Stomach (tissue), 9 donors: ENCODE data around the gene IL1RL2. TPM values are rescaled to one million over a fixed set of nuclear protein-coding genes. Genes with fewer than 3 reads are reported as not detected.

Source experiments
- DNase-seq, 2 donors: peaks; one replicate each; pipeline versions ENCODE4 v3.0.0 to v3.0.0-alpha.2; 2013 to 2019
- H3K27ac ChIP-seq, 5 donors: fragments of 200-600 bp in 4 of 5; sonication (generic) in 4 of 5; one replicate each; pipeline ENCODE4 v1.5.1; 2013 to 2019; ENCODE audit warnings: mild to moderate bottlenecking in 1 of 5, moderate library complexity in 1 of 5
- H3K27me3 ChIP-seq, 3 donors: fragments of 200-600 bp; sonication (generic); one replicate each; pipeline ENCODE4 v1.5.1; 2017 to 2019; ENCODE audit warnings: mixed run types in 1 of 3
- H3K36me3 ChIP-seq, 4 donors: fragments of 200-600 bp; sonication (generic); 1 replicate in 3 of 4; 2 replicates in 1 of 4; pipeline ENCODE4 v1.5.1; 2016 to 2019
- H3K4me1 ChIP-seq, 4 donors: fragments of 200-600 bp; sonication (generic); one replicate each; pipeline ENCODE4 v1.5.1; 2016 to 2019
- H3K4me3 ChIP-seq, 4 donors: fragments of 200-600 bp; sonication (generic) in 3 of 4; one replicate each; pipeline ENCODE4 v1.5.1; 2016 to 2019; ENCODE audit warnings: mild to moderate bottlenecking in 1 of 4
- H3K9me3 ChIP-seq, 4 donors: fragments of 200-600 bp; sonication (generic); one replicate each; pipeline ENCODE4 v1.5.1; 2016 to 2019
- EP300 ChIP-seq: sonication (generic); formaldehyde crosslinking; IDR thresholded peaks from one replicate; pipeline ENCODE4 v1.6.1; 2017; ENCODE audit warnings: antibody characterized with exemption
- POLR2A ChIP-seq, 4 donors: fragments of 450-650 bp; IDR thresholded peaks; one replicate each; pipeline ENCODE4 v1.6.1; 2016; ENCODE audit warnings: antibody characterized with exemption in 4 of 4, control low read depth in 2 of 4, mild to moderate bottlenecking in 1 of 4, moderate library complexity in 1 of 4
- POLR2AphosphoS5 ChIP-seq, 3 donors: sonication (generic); formaldehyde crosslinking; IDR thresholded peaks; one replicate each; pipeline ENCODE4 v1.6.1; 2016; ENCODE audit warnings: antibody characterized with exemption in 3 of 3
- WGBS, 5 donors: extraction: QIAGEN DNeasy Blood & Tissue Kit in 3 of 5; methylation state at CpG; one replicate each; pipeline versions ENCODE4 v1.1.5 to v1.1.7; 2013 to 2018; 5-methylcytosine and 5-hydroxymethylcytosine counted together
- intact Hi-C: fragments of 100-400 bp; cut with DNase I; formaldehyde crosslinking; loops from one replicate; pipeline ENCODE4 v1.15.1; 2023; ENCODE audit warnings: low total_unique reads
- polyA plus RNA-seq, 3 donors: library from polyadenylated mRNA; stranded (reverse); fragments of 200-250 nt; gene quantifications; one replicate each; pipeline ENCODE4 v1.2.3, GENCODE V29; 2013
- total RNA-seq, 5 donors: library from RNA; depleted of rRNA; stranded (reverse); fragments of >200 nt; gene quantifications; one replicate each; pipeline versions ENCODE4 v1.1.0 to v1.2.3, GENCODE V29; 2014 to 2016
- TF ChIP-seq, protein P1 (sequence below), 7 experiments: fragments of 450-650 bp in 4 of 7; fragments of 200-600 bp in 3 of 7; sonication (generic) in 3 of 7; IDR thresholded peaks; one replicate each; pipeline ENCODE4 v1.5.1; 2016 to 2019; ENCODE audit warnings: antibody characterized with exemption in 7 of 7, control low read depth in 2 of 7, mild to moderate bottlenecking in 1 of 7
- donor health status: healthy with polysubstance abuse.
- donor health status: Bipolar disorder and iron deficiency.
- donor health status: healthy.

IL1RL2 gene
- total and polyA plus RNA-seq, 8 donors, result 0.61 to 4.3 (median 2.4) TPM; not detected in 2

DNA sequence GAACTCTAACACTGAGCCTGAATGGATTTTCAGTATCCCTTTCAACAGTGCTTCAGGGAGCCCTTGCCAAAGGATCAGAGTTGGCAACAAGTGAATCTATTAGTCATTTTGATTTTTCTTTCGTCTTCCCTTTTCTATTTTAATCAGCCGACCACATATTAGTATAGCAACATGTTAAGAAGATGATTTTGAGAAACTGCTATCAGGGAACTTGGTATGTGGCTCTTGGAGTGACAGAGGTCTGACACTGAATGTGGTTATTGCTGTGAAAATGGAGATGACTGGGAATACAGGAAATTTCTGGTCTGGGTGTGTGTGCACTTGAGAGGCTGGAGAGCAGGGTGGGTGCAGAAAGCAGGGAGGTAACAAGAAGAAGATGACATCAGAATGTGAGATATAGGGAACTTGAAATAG is 95.9 kb downstream of the IL1RL2 start:
- Histone ChIP-seq H3K36me3 (no peaks in the 10 kb centered on the region), H3K27me3 (peaks cover 0 to 2% (median 0%) of the 10 kb centered on the region in 3 donors), H3K4me3 (no peak overlapping the region), H3K4me1 (no peaks in the 10 kb centered on the region), H3K9me3 (no peaks in the 10 kb centered on the region), H3K27ac (no peak overlapping the region)
- WGBS, 5 donors, result 52 to 71% (median 66%) methylated on average over 2 of the region's 2 CpGs
- TF ChIP-seq POLR2A (IDR thresholded peaks at IDR 0.05) (no peak), POLR2AphosphoS5 (IDR thresholded peaks at IDR 0.05) (no peak)
- TF ChIP-seq, protein P1, sequence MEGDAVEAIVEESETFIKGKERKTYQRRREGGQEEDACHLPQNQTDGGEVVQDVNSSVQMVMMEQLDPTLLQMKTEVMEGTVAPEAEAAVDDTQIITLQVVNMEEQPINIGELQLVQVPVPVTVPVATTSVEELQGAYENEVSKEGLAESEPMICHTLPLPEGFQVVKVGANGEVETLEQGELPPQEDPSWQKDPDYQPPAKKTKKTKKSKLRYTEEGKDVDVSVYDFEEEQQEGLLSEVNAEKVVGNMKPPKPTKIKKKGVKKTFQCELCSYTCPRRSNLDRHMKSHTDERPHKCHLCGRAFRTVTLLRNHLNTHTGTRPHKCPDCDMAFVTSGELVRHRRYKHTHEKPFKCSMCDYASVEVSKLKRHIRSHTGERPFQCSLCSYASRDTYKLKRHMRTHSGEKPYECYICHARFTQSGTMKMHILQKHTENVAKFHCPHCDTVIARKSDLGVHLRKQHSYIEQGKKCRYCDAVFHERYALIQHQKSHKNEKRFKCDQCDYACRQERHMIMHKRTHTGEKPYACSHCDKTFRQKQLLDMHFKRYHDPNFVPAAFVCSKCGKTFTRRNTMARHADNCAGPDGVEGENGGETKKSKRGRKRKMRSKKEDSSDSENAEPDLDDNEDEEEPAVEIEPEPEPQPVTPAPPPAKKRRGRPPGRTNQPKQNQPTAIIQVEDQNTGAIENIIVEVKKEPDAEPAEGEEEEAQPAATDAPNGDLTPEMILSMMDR (IDR thresholded peaks at IDR 0.05), result no peak
- intact Hi-C loops, result no loop called here
- no peak for DNase-seq

DNA sequence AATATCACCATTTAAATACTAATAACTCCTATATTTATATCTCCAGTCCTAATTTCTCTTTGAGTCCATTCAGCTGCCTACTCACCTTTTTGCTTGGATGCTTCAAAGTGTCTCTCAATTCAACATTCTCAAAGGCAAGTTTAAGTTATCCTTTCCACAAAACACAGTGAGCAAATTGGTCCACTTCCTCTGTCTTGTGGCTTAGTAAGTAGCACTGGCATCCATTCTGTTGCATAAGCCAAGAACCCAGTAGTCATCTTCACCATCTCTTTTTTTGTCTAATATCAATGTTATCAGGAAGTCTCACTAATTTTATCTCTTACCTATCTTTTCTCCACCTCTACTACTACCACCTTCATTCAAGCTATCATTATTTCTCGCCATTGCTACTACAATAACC is 97.2 kb downstream of the IL1RL2 start:
- Histone ChIP-seq H3K4me3 (no peak overlapping the region), H3K4me1 (no peaks in the 10 kb centered on the region), H3K27ac (no peak overlapping the region), H3K9me3 (no peaks in the 10 kb centered on the region), H3K36me3 (no peaks in the 10 kb centered on the region), H3K27me3 (no peaks in the 10 kb centered on the region)
- intact Hi-C loops, result no loop called here
- DNase-seq, result no peak
- 85 to 96% (median 93%) methylated on average over 1 of the region's 1 CpG for WGBS, 5 donors
- no peak for TF ChIP-seq POLR2A (IDR thresholded peaks at IDR 0.05)
- no peak for TF ChIP-seq POLR2AphosphoS5 (IDR thresholded peaks at IDR 0.05)
- TF ChIP-seq, protein P1 (IDR thresholded peaks at IDR 0.05), result no peak
- TF ChIP-seq EP300, result no peak

DNA sequence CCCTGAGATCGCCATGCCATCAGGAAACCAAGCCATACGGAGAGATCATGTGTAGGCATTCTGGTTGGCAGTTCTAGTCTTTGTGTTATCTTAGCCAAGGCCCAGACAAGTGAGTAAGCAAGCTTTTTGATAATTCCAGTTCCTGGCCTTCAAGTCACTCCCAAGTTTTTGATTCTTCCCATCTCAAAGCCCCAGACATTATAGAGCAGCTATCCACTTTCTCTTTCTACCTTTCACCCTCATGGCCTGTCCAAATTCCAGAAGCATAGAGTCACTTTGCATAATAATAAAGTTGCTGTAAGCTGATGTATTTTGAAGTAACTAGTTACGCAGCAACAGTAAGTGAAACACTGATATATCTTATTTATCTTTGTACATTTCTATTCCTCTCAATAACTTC is 97.8 kb downstream of the IL1RL2 start:
- no peaks in the 10 kb centered on the region for H3K9me3 ChIP-seq
- WGBS, 5 donors, result 87 to 99% (median 90%) methylated on average over 3 of the region's 3 CpGs

DNA sequence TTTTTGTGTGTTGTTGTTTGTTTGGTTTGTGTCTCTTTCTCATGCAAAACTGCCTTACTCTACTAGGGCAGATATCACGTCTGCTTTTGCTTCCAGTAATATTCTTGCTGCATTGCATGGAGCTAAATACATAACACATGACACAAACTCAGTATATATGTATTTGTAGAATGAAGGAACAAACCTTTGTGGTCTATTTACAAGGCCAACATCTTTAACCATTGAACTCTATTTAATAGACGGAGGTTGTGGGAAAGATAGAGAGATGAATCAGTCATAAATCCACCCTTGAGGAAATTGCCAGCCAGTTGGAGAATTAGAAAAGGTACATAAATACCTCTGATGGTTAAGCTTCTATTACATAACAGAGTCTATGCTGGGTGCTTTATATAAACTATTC is 98.5 kb downstream of the IL1RL2 start:
- H3K4me3 ChIP-seq, result no peak overlapping the region
- H3K9me3 ChIP-seq, result no peaks in the 10 kb centered on the region
- intact Hi-C loops, result no loop called here
- H3K27me3 ChIP-seq, result no peaks in the 10 kb centered on the region
- no peak overlapping the region for H3K27ac ChIP-seq
- no peak for TF ChIP-seq EP300
- TF ChIP-seq, protein P1 (IDR thresholded peaks at IDR 0.05), result no peak
- no peak for TF ChIP-seq POLR2A (IDR thresholded peaks at IDR 0.05)
- TF ChIP-seq POLR2AphosphoS5 (IDR thresholded peaks at IDR 0.05), result no peak
- no peak for DNase-seq
- no peaks in the 10 kb centered on the region for H3K36me3 ChIP-seq
- WGBS, 5 donors, result 82 to 92% (median 87%) methylated on average over 2 of the region's 2 CpGs
- H3K4me1 ChIP-seq, result no peaks in the 10 kb centered on the region

More for the DNA sequence above, 97.8 kb downstream of the IL1RL2 start:
- Histone ChIP-seq H3K27ac (no peak overlapping the region), H3K27me3 (no peaks in the 10 kb centered on the region), H3K36me3 (no peaks in the 10 kb centered on the region), H3K4me1 (no peaks in the 10 kb centered on the region), H3K4me3 (no peak overlapping the region)
- TF ChIP-seq EP300 (no peak), POLR2A (IDR thresholded peaks at IDR 0.05) (no peak), POLR2AphosphoS5 (IDR thresholded peaks at IDR 0.05) (no peak)
- TF ChIP-seq, protein P1 (IDR thresholded peaks at IDR 0.05), result no peak
- no peak for DNase-seq
- intact Hi-C loops, result no loop called here
